Large intestine (tissue), 3 donors: ENCODE data around the gene COQ2. TPM values are rescaled to one million over a fixed set of nuclear protein-coding genes. Genes with fewer than 3 reads are reported as not detected.
A peak's percentile ranks its signal among the peaks of the same experiment; 100 is the strongest.

ENCODE experiments used
- DNase-seq, 2 donors: peaks; one replicate each; pipeline versions ENCODE4 v3.0.0 to v3.0.0-alpha.2; 2013
- H3K27ac ChIP-seq: one replicate; pipeline ENCODE4 v1.5.1; 2013; ENCODE audit warnings: low read length
- H3K27me3 ChIP-seq: 2 replicates; pipeline ENCODE4 v1.6.1; 2013; ENCODE audit warnings: low read length; ENCODE audit not compliant: control insufficient read depth, insufficient read depth
- H3K36me3 ChIP-seq: 2 replicates; pipeline ENCODE4 v1.6.1; 2013; ENCODE audit warnings: low read length; ENCODE audit not compliant: control insufficient read depth, insufficient read depth
- H3K4me1 ChIP-seq: one replicate; pipeline ENCODE4 v1.6.1; 2013; ENCODE audit warnings: low read length; ENCODE audit not compliant: control insufficient read depth, insufficient read depth
- H3K4me3 ChIP-seq: one replicate; pipeline ENCODE4 v1.5.1; 2013; ENCODE audit warnings: low read length
- H3K9me3 ChIP-seq: one replicate; pipeline ENCODE4 v1.6.1; 2013; ENCODE audit warnings: mild to moderate bottlenecking, low read depth, low read length, moderate library complexity; ENCODE audit not compliant: control insufficient read depth
- WGBS: methylation state at CpG from one replicate; pipeline ENCODE4 v1.1.5; 2013; ENCODE audit warnings: low lambda C conversion rate; ENCODE audit not compliant: insufficient coverage; 5-methylcytosine and 5-hydroxymethylcytosine counted together
- polyA plus RNA-seq: library from polyadenylated mRNA; unstranded; fragments of 120-200 nt; gene quantifications from one replicate; pipeline ENCODE4 v1.2.1, GENCODE V29; 2013

Gene COQ2
- polyA plus RNA-seq, 1 donor, result 14.7 TPM

DNA sequence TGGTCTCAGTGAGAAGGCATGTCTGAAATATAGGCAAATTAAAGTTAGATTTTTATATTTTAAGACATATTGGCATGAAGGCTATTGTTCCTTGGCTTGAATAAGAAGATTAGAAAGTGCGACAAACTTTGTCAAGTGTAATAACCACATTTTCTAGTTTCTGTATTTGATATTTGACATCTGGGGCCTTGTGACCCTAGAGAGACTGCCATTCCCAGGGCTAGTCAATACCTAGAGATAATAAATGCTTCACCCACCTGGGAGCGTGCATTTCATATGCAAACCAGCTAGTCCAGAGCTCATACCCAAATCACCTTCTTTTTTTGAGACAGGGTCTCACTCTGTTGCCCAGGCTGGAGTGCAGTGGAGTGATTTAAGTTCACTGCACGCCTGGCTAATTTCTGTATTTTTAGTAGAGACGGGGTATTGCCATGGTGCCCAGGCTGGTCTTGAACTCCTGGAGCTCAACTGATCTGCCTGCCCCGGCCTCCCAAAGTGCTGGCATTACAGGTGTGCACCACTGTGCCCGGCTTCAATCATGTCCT is 62.6 kb downstream of the COQ2 start:
- no peaks in the 10 kb centered on the region for H3K36me3 ChIP-seq
- no peak for DNase-seq
- no peaks in the 10 kb centered on the region for H3K9me3 ChIP-seq
- no peaks in the 10 kb centered on the region for H3K27me3 ChIP-seq
- no peak overlapping the region for H3K27ac ChIP-seq
- no peaks in the 10 kb centered on the region for H3K4me1 ChIP-seq
- 100% methylated on average over 1 of the region's 6 CpGs for WGBS
- H3K4me3 ChIP-seq, result no peak overlapping the region

DNA sequence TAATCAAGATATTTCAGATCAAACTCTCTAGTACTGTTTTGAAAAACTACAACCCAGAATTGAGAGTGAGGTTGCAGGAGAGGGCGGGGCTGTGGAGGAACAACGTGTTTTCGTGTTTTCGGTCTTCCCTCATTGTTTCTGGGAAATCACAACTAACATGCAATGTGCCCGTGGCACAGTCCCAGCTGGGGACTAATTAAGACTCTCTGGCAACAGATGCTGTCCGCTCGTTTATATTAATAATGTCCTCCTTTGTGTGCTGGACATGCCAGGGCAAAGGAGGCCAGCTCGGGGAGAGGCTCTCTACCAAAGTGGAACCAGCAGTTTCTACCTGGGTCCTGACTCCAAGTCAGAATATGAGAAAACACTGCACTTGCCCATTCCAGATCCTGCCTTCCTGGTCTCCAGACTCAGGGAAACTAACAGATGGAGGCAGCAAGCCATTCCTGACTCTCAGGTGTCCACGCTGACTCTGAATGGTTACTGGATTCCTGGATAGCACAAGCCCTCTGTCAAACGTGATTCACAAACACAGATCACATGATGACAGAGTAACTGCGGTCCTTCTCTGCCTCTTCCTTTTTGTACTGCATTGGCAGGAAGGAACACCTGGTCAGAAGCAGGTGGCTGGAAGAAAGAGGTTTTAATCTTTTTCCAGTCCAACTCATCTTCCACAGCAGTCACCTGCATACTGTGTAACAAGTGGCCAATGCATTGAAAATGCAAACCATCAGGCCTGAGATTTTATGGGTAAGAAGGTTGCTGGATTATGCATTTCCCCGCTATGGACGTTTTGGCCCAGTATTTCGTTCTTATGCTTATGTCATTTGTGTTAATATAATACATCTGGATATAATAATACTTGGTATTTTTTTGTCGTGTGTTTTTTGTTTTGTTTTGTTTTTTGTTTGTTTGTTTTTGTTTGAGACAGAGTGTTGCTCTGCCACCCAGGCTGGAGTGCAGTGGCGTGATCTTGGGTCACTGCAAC is 65.0 kb downstream of the COQ2 start:
- no peak overlapping the region for H3K4me3 ChIP-seq
- H3K27me3 ChIP-seq, result no peaks in the 10 kb centered on the region
- no peaks in the 10 kb centered on the region for H3K4me1 ChIP-seq
- 94% methylated on average over 3 of the region's 16 CpGs for WGBS
- H3K27ac ChIP-seq, result no peak overlapping the region
- DNase-seq, result peak in 1 of 2 donors; percentile 35
- H3K36me3 ChIP-seq, result no peaks in the 10 kb centered on the region
- H3K9me3 ChIP-seq, result no peaks in the 10 kb centered on the region

DNA sequence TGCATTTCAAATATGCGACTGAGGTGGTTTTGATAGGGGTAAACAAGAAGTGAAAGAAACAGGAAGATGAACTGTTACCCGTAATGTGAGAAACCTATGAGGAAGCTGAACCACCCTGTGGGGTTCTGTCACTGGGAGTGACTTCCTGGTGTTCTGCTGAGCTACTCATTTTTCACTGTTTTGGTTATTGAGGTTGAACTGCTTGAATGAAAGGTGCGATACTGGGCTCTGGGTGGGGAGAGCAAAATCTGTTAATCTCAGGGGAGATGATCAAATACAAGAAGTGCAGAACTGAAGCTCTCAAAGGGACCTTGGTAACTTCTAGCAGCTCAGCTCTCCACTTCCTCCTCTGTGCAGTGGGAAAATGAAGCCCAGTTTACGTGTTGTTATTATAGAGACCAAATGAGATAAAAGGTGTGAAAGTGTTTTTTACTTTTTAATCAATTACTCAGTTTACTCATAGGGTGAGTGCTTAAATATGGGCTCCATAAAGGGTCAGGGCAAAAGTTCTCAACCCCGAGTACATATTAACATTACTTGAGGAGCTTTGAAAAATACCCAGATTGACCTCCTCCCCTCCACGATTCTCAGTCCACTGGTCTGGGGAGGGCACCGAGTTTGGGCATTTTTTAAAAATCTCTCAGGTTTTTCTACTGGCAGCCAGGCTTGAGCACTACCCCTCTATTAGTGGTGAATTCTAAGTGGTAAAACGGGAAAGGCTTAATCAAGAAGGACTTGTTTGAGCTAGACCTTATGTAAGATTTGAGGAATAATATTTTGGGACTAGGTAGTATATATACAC is 66.7 kb downstream of the COQ2 start:
- H3K4me3 ChIP-seq, result no peak overlapping the region
- H3K9me3 ChIP-seq, result no peaks in the 10 kb centered on the region
- no peaks in the 10 kb centered on the region for H3K27me3 ChIP-seq
- peak in 1 of 2 donors; percentile 48 for DNase-seq
- WGBS, result 55% methylated on average over 3 of the region's 8 CpGs
- no peaks in the 10 kb centered on the region for H3K4me1 ChIP-seq
- H3K27ac ChIP-seq, result no peak overlapping the region
- no peaks in the 10 kb centered on the region for H3K36me3 ChIP-seq

DNA sequence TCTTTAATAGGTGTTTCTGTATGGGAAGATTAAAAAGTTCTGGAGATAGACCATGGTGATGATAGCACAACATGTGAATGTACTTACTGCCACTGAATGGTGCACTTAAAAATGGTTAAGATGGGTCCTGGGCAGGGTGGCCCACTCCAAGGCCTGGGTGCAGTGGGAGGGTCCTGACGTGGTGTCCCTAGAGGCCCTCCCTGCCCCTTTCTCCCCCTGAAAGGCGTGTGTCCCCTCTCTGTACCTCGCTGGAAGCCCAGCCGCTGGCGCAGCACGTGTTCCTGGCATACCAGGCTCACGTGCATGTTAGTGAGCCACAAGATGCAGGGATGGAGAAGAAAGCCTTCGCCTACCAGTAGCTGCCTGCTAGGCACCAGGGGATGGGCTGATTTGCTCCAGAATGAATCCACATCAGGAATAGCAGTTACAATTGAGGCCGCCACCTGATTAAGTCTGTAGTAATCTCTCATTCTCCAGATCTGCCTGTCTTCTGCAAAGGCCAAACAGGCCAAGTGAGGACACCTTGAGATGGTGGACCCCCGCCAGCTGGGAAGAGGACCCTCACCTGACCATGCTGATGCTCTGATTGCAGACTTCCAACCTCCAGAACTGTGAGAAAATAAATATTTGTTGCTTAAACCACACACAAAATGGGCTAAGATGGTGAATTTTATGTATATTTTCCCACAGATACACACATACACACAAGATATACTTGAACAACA is 67.5 kb downstream of the COQ2 start:
- Histone ChIP-seq H3K9me3 (no peaks in the 10 kb centered on the region), H3K4me3 (no peak overlapping the region), H3K27ac (no peak overlapping the region), H3K4me1 (no peaks in the 10 kb centered on the region), H3K36me3 (no peaks in the 10 kb centered on the region), H3K27me3 (no peaks in the 10 kb centered on the region)
- no CpG with 5 or more reads among the region's 10 CpGs for WGBS
- DNase-seq, result no peak

DNA sequence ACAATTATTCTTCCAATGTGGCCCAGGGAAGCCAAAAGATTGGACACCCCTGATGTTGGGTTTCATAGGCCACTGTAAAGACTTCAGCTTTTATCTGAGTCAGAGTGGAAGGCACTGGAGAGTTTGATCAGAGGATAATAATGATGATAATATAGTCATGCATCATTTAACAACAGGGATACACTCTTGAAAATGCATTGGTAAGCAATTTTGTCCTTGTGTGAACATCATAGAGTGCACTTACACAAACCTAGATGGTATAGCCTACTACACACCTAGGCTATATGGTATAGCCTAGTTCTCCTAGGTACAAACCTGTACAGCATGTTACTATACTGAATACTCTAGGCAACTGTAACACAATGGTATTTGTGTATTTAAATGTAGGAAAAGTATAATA is 70.5 kb downstream of the COQ2 start:
- H3K36me3 ChIP-seq, result no peaks in the 10 kb centered on the region
- H3K4me3 ChIP-seq, result no peak overlapping the region
- peaks cover 3% of the 10 kb centered on the region for H3K4me1 ChIP-seq
- H3K27me3 ChIP-seq, result no peaks in the 10 kb centered on the region
- H3K27ac ChIP-seq, result no peak overlapping the region
- DNase-seq, result no peak
- no peaks in the 10 kb centered on the region for H3K9me3 ChIP-seq

Other genes starting within 250 kb of the COQ2 start
- gene COPS4, start 249.6 kb downstream of the COQ2 start, polyA plus RNA-seq, result 51.2 TPM
- 114 TPM for gene PLAC8, start 170.1 kb downstream of the COQ2 start, polyA plus RNA-seq
- gene HPSE, start 50.0 kb upstream of the COQ2 start, polyA plus RNA-seq, result 2.3 TPM
- 12.3 TPM for gene HELQ, start 171.0 kb upstream of the COQ2 start, polyA plus RNA-seq
- gene MRPS18C, start 171.3 kb upstream of the COQ2 start, polyA plus RNA-seq, result 40.4 TPM
- 17.6 TPM for gene ABRAXAS1, start 200.3 kb upstream of the COQ2 start, polyA plus RNA-seq